H1 (cell line): ENCODE data around the gene RICTOR. TPM values are rescaled to one million over a fixed set of nuclear protein-coding genes. Genes with fewer than 3 reads are reported as not detected.

Source experiments
- CTCF ChIA-PET: fragments of 300-600 bp; sonication (Branson Sonifier 250); formaldehyde crosslinking; loops from one replicate; lab custom pipeline; 2021; ENCODE audit not compliant: partially characterized antibody; lab: Charles Lee
- POLR2A ChIA-PET: fragments of 300-600 bp; sonication (Branson Sonifier 250); formaldehyde crosslinking; loops from one replicate; lab custom pipeline; 2021; ENCODE audit warnings: inconsistent platforms; ENCODE audit not compliant: partially characterized antibody; lab: Charles Lee
- DNase-seq, 2 experiments: peaks; one replicate each; pipeline versions ENCODE4 v3.0.0 to v3.0.0-alpha.2; 2010 to 2022; ENCODE audit warnings: low spot score in 2 of 2, low read depth in 1 of 2, mixed read lengths in 1 of 2
- FAIRE-seq: peaks from 2 replicates; lab custom pipeline; 2011; peaks lifted over from hg19 to GRCh38; lab: Jason Lieb, UNC
- H2AFZ ChIP-seq: 2 replicates; pipeline ENCODE4 v1.8.1; 2012; ENCODE audit warnings: low read length, inconsistent platforms
- H2AK5ac ChIP-seq: 2 replicates; pipeline ENCODE4 v1.6.1; 2013; ENCODE audit warnings: low read depth, low read length
- H2BK120ac ChIP-seq: replicated peaks from 2 replicates; pipeline ENCODE3; 2013; ENCODE audit warnings: low read depth, low read length, inconsistent platforms
- H2BK12ac ChIP-seq: 2 replicates; pipeline ENCODE4 v1.6.1; 2013; ENCODE audit warnings: low read depth, low read length
- H2BK15ac ChIP-seq: 2 replicates; pipeline ENCODE4 v1.6.1; 2013; ENCODE audit warnings: low read length
- H2BK20ac ChIP-seq: 2 replicates; pipeline ENCODE4 v1.6.1; 2013; ENCODE audit warnings: low read length
- H2BK5ac ChIP-seq: 2 replicates; pipeline ENCODE4 v1.6.1; 2013; ENCODE audit warnings: low read depth, low read length
- H3K14ac ChIP-seq: 2 replicates; pipeline ENCODE4 v1.6.1; 2013; ENCODE audit warnings: inconsistent platforms; ENCODE audit not compliant: insufficient read length
- H3K18ac ChIP-seq: 2 replicates; pipeline ENCODE4 v1.6.1; 2013; ENCODE audit warnings: low read length; ENCODE audit errors: extremely low read depth
- H3K23ac ChIP-seq: 2 replicates; pipeline ENCODE4 v1.6.1; 2013; ENCODE audit warnings: inconsistent platforms; ENCODE audit not compliant: insufficient read length
- H3K23me2 ChIP-seq: 2 replicates; pipeline ENCODE4 v1.6.1; 2013; ENCODE audit warnings: low read depth, low read length
- H3K27ac ChIP-seq: 2 replicates; pipeline ENCODE4 v1.6.1; 2011; ENCODE audit warnings: low read depth, low read length, inconsistent platforms
- H3K27me3 ChIP-seq, 4 experiments: replicated peaks in 1 of 4; 1 replicate in 1 of 4; 2 replicates in 3 of 4; pipeline versions ENCODE4 v1.6.1 to v1.8.1; 2011 to 2013; ENCODE audit warnings: low read length in 3 of 4, mild to moderate bottlenecking in 3 of 4, inconsistent platforms in 2 of 4, mixed read lengths in 2 of 4, moderate library complexity in 1 of 4; ENCODE audit not compliant: control insufficient read depth in 3 of 4, insufficient read depth in 3 of 4; ENCODE audit errors: extremely low read depth in 1 of 4
- H3K36me3 ChIP-seq, 4 experiments: 2 replicates each; pipeline versions ENCODE4 v1.6.1 to v1.8.1; 2011 to 2013; ENCODE audit warnings: mild to moderate bottlenecking in 4 of 4, low read length in 3 of 4, moderate library complexity in 2 of 4, control low read depth in 1 of 4, inconsistent platforms in 1 of 4; ENCODE audit not compliant: insufficient read depth in 4 of 4, control insufficient read depth in 2 of 4
- H3K4ac ChIP-seq: replicated peaks from 2 replicates; pipeline ENCODE3; 2013; ENCODE audit warnings: low read length, low read depth, mixed read lengths, inconsistent platforms; ENCODE audit not compliant: insufficient read length
- H3K4me1 ChIP-seq, 4 experiments: replicated peaks in 1 of 4; 1 replicate in 1 of 4; 2 replicates in 3 of 4; pipeline versions ENCODE4 v1.6.1 to v1.8.1; 2011 to 2013; ENCODE audit warnings: low read length in 3 of 4, inconsistent platforms in 2 of 4, mixed read lengths in 1 of 4; ENCODE audit not compliant: insufficient read depth in 4 of 4, control insufficient read depth in 3 of 4
- H3K4me2 ChIP-seq, 2 experiments: 2 replicates each; pipeline versions ENCODE4 v1.6.1 to v1.8.1; 2011 to 2013; ENCODE audit warnings: low read depth in 2 of 2, low read length in 2 of 2, control low read depth in 1 of 2, inconsistent platforms in 1 of 2, mild to moderate bottlenecking in 1 of 2; ENCODE audit not compliant: insufficient read depth in 1 of 2
- H3K4me3 ChIP-seq, 4 experiments: fragments of 200-600, 300-600 bp in 1 of 4; sonication (generic), shearing (Covaris generic), sonication (Bioruptor Twin) in 1 of 4; 2 replicates each; pipeline versions ENCODE4 v1.5.1 to v1.8.1; 2011 to 2016; ENCODE audit warnings: low read length in 4 of 4, low read depth in 3 of 4, control low read depth in 2 of 4, inconsistent platforms in 2 of 4, mild to moderate bottlenecking in 2 of 4, mixed read lengths in 1 of 4, moderate library complexity in 1 of 4; ENCODE audit not compliant: insufficient read depth in 2 of 4; ENCODE audit errors: extremely low read depth in 1 of 4
- H3K56ac ChIP-seq: replicated peaks from 2 replicates; pipeline ENCODE3; 2013; ENCODE audit warnings: low read depth, mild to moderate bottlenecking, mixed read lengths, low read length, inconsistent platforms; ENCODE audit not compliant: insufficient read length
- H3K79me1 ChIP-seq: 2 replicates; pipeline ENCODE4 v1.6.1; 2013; ENCODE audit warnings: low read depth, low read length, control low read depth
- H3K79me2 ChIP-seq, 2 experiments: 2 replicates each; pipeline versions ENCODE4 v1.6.1 to v1.8.1; 2012 to 2013; ENCODE audit warnings: low read length in 2 of 2, mild to moderate bottlenecking in 2 of 2, inconsistent platforms in 1 of 2; ENCODE audit not compliant: insufficient read depth in 2 of 2, control insufficient read depth in 1 of 2
- H3K9ac ChIP-seq, 4 experiments: replicated peaks in 1 of 4; 1 replicate in 1 of 4; 2 replicates in 3 of 4; pipeline versions ENCODE4 v1.6.1 to v1.8.1; 2011 to 2013; ENCODE audit warnings: low read depth in 3 of 4, low read length in 3 of 4, control low read depth in 2 of 4, mild to moderate bottlenecking in 2 of 4, moderate library complexity in 2 of 4, inconsistent platforms in 1 of 4; ENCODE audit errors: extremely low read depth in 1 of 4
- H3K9me3 ChIP-seq, 2 experiments: 2 replicates each; pipeline versions ENCODE4 v1.6.1 to v1.8.1; 2012 to 2013; ENCODE audit warnings: mild to moderate bottlenecking in 2 of 2, moderate library complexity in 2 of 2, control low read depth in 1 of 2, inconsistent platforms in 1 of 2, low read depth in 1 of 2, low read length in 1 of 2, mixed read lengths in 1 of 2; ENCODE audit not compliant: insufficient read depth in 2 of 2
- H4K20me1 ChIP-seq, 2 experiments: replicated peaks in 1 of 2; 2 replicates each; pipeline versions ENCODE3 to v1.8.1; 2011 to 2013; ENCODE audit warnings: inconsistent platforms in 2 of 2, low read length in 2 of 2, mild to moderate bottlenecking in 1 of 2; ENCODE audit not compliant: insufficient read depth in 2 of 2, control insufficient read depth in 1 of 2
- H4K5ac ChIP-seq: 2 replicates; pipeline ENCODE4 v1.6.1; 2013; ENCODE audit warnings: low read length, low read depth, mixed read lengths, inconsistent platforms; ENCODE audit not compliant: insufficient read length
- H4K8ac ChIP-seq: 2 replicates; pipeline ENCODE4 v1.8.0; 2013; ENCODE audit warnings: mild to moderate bottlenecking, moderate library complexity, low read length, inconsistent platforms; ENCODE audit not compliant: insufficient read depth; ENCODE audit errors: extremely low read depth
- H4K91ac ChIP-seq: replicated peaks from 2 replicates; pipeline ENCODE3; 2013; ENCODE audit warnings: low read length, mixed read lengths, inconsistent platforms; ENCODE audit not compliant: insufficient read length
- BACH1 ChIP-seq: IDR thresholded peaks from 2 replicates; pipeline ENCODE4 v1.6.1; 2012; ENCODE audit warnings: low read length, improper control_type of control experiment
- BRCA1 ChIP-seq: IDR thresholded peaks from 2 replicates; pipeline ENCODE4 v1.6.1; 2012; ENCODE audit warnings: low read depth, low read length, improper control_type of control experiment
- CBX8 ChIP-seq: fragments of 300-800, 300-1000 bp; sonication (generic); IDR thresholded peaks from 2 replicates; pipeline ENCODE4 v1.7.1; 2016; ENCODE audit warnings: low read depth, low read length, borderline replicate concordance
- CEBPB ChIP-seq: IDR thresholded peaks from 2 replicates; pipeline ENCODE4 v1.6.1; 2012; ENCODE audit warnings: low read depth, low read length
- EP300 ChIP-seq, 2 experiments: IDR thresholded peaks; 1 replicate in 1 of 2; 2 replicates in 1 of 2; pipeline ENCODE4 v1.6.1; 2011 to 2012; ENCODE audit warnings: low read depth in 2 of 2, low read length in 2 of 2, mild to moderate bottlenecking in 2 of 2, borderline replicate concordance in 1 of 2, inconsistent platforms in 1 of 2, moderate library complexity in 1 of 2
- MAX ChIP-seq: IDR thresholded peaks from 2 replicates; pipeline ENCODE4 v1.6.1; 2012; ENCODE audit warnings: inconsistent platforms
- PHF8 ChIP-seq: fragments of 200-600 bp; sonication (generic); conservative IDR thresholded peaks from 2 replicates; pipeline ENCODE4 v1.7.1; 2012; ENCODE audit warnings: low read depth, mild to moderate bottlenecking, inconsistent platforms, low read length, moderate library complexity
- TAF1 ChIP-seq: IDR thresholded peaks from 2 replicates; pipeline ENCODE4 v1.6.1; 2011; ENCODE audit warnings: mild to moderate bottlenecking, low read depth, low read length
- WGBS, 2 experiments: shearing (Covaris generic) in 1 of 2; methylation state at CpG; one replicate each; pipeline versions ENCODE4 v1.1.6 to v1.1.7; 2013 to 2015; ENCODE audit warnings: low lambda C conversion rate in 2 of 2, mixed read lengths in 2 of 2, inconsistent platforms in 1 of 2, low coverage in 1 of 2, missing lambda C conversion rate in 1 of 2; ENCODE audit not compliant: insufficient replicate concordance in 2 of 2, insufficient coverage in 1 of 2, insufficient read length in 1 of 2; ENCODE audit errors: extremely low coverage in 1 of 2, missing lambda C conversion rate in 1 of 2; 5-methylcytosine and 5-hydroxymethylcytosine counted together
- polyA plus RNA-seq, 7 experiments: library from polyadenylated mRNA; depleted of rRNA in 3 of 7; stranded (reverse) in 5 of 7; unstranded in 2 of 7; fragments of >200 nt in 5 of 7; fragments of 200-250 nt in 2 of 7; gene quantifications; 1 replicate in 5 of 7; 2 replicates in 1 of 7; 4 replicates in 1 of 7; pipeline versions ENCODE4 v1.2.1 to v1.2.3, GENCODE V29; 2011 to 2013; ENCODE audit warnings: missing spikeins in 2 of 7, mixed read lengths in 2 of 7
- total RNA-seq: library from RNA; stranded (reverse); fragmentation: NEBNext Ultra II Directional; extraction: Animal tissue kit (Norgen Biotek cat#: 25700); gene quantifications from 2 replicates; pipeline ENCODE4 v1.2.1, GENCODE V29; 2021

Gene RICTOR
- total and polyA plus RNA-seq, 2 of the 8 experiments (the other 6 are each of a cell fraction or from before 2014, with no cell fraction given): 4.3 to 26.6 TPM

GRCh38 chr5:39064450-39064849 lies 9.7 kb downstream of the RICTOR start:
- peaks cover 0 to 99% of the 10 kb centered on the region in 2 experiments; a peak in 3 of 4 replicates for H3K79me2 ChIP-seq
- H3K79me1 ChIP-seq: no peaks in the 10 kb centered on the region; the same call in 1 of the 2 replicates
- no peaks in the 10 kb centered on the region for H3K23me2 ChIP-seq
- no peak overlapping the region for H2AK5ac ChIP-seq
- H3K9ac ChIP-seq: no peak overlapping the region
- TF ChIP-seq CEBPB (no peak), EP300 (IDR thresholded peaks at IDR 0.05; ENCODE audit: borderline replicate concordance in 1 of 2, low read depth in 2 of 2, low read length in 2 of 2) (no peak), CBX8 (no peak), PHF8 (no peak), BRCA1 (no peak), TAF1 (no peak), MAX (no peak), BACH1 (no peak)
- TF ChIP-seq, all 59 proteins: peak for 0
- Histone ChIP-seq H2BK20ac (no peak overlapping the region), H3K27me3 (no peaks in the 10 kb centered on the region), H2AFZ (no peak overlapping the region), H4K5ac (no peak overlapping the region), H3K27ac (no peak overlapping the region), H2BK15ac (no peak overlapping the region), H2BK120ac (no peak overlapping the region), H3K56ac (no peak overlapping the region), H2BK5ac (no peak overlapping the region), H3K36me3 (peaks cover 0 to 19% (median 4%) of the 10 kb centered on the region in 4 experiments; a peak in 4 of 8 replicates), H3K23ac (no peak overlapping the region), H3K4me3 (peak overlapping the region in 2 of 4 experiments; percentile 5 to 31; a peak in 1 of 8 replicates), H4K20me1 (no peaks in the 10 kb centered on the region), H3K14ac (no peak overlapping the region), H3K4me1 (peaks cover 0 to 4% (median 3%) of the 10 kb centered on the region in 4 experiments; a peak in 3 of 7 replicates), H4K8ac (no peak overlapping the region), H3K18ac (no peak overlapping the region), H4K91ac (no peak overlapping the region), H3K4ac (no peak overlapping the region), H3K9me3 (peaks cover 16 to 17% of the 10 kb centered on the region in 2 experiments), H3K4me2 (peak overlapping the region in 1 of 2 experiments; percentile 11; a peak in 2 of 4 replicates), H2BK12ac (no peak overlapping the region)
- FAIRE-seq: no peak
- no peak for DNase-seq
- CTCF ChIA-PET: interaction anchor here (1.9 kb wide), 1 partner anchor 58 kb away, joined by 4 read pairs; no protein-coding TSS in a partner anchor
- WGBS, 2 experiments: 31% methylated on average over 3 of the region's 3 CpGs; no CpG with 5 or more reads in 1 of the 2 experiments
- POLR2A ChIA-PET: no interaction called here
